A549 (cell line): ENCODE results near the gene RNF26.

Source experiments
- CEBPB ChIP-seq, 2 experiments: fragments of >200 bp in 1 of 2; sonication (Bioruptor Twin) in 1 of 2; formaldehyde crosslinking in 1 of 2; IDR thresholded peaks; 2 replicates each; pipeline ENCODE4 v1.6.1; 2012 to 2016
- GATA3 ChIP-seq: IDR thresholded peaks from 2 replicates; pipeline ENCODE4 v1.6.1; 2012; ENCODE audit warnings: borderline replicate concordance
- MAFK ChIP-seq: fragments of 450-650 bp; IDR thresholded peaks from 2 replicates; pipeline ENCODE4 v1.6.1; 2014; ENCODE audit not compliant: partially characterized antibody
- MAZ ChIP-seq: fragments of 150-350 bp; IDR thresholded peaks from 2 replicates; pipeline ENCODE4 v1.6.1; 2014; ENCODE audit warnings: antibody characterized with exemption, low read depth, low read length, borderline replicate concordance
- MYC ChIP-seq: IDR thresholded peaks from 2 replicates; pipeline ENCODE4 v1.6.1; 2012; ENCODE audit warnings: mild to moderate bottlenecking, inconsistent platforms, low read length, improper control_type of control experiment, borderline replicate concordance
- POLR2A ChIP-seq: IDR thresholded peaks from 2 replicates; pipeline ENCODE4 v1.6.1; 2012; ENCODE audit warnings: mild to moderate bottlenecking, low read length
- RFX5 ChIP-seq: fragments of 450-650 bp; IDR thresholded peaks from 2 replicates; pipeline ENCODE4 v1.7.1; 2014; ENCODE audit warnings: antibody characterized with exemption, mild to moderate bottlenecking, moderate library complexity
- TF ChIP-seq, protein P1 (sequence below): fragments of >200 bp; sonication (Bioruptor Twin); formaldehyde crosslinking; IDR thresholded peaks from 3 replicates; pipeline ENCODE4 v1.5.1; 2016
- TF ChIP-seq, protein P2 (sequence below): fragments of 250-450 bp; sonication (Bioruptor Pico); IDR thresholded peaks from 2 replicates; pipeline ENCODE4 v1.5.0; 2021; ENCODE audit warnings: mild to moderate bottlenecking, moderate library complexity, borderline replicate concordance
- TF ChIP-seq, protein P3 (sequence below): fragments of >200 bp; sonication (Bioruptor Twin); formaldehyde crosslinking; IDR thresholded peaks from 3 replicates; pipeline ENCODE4 v1.6.1; 2016
- TF ChIP-seq, protein P4 (sequence below): IDR thresholded peaks from 2 replicates; pipeline ENCODE4 v1.6.1; 2012
- TF ChIP-seq, protein P5 (sequence below): IDR thresholded peaks from 2 replicates; pipeline ENCODE4 v1.6.1; 2012

DNA sequence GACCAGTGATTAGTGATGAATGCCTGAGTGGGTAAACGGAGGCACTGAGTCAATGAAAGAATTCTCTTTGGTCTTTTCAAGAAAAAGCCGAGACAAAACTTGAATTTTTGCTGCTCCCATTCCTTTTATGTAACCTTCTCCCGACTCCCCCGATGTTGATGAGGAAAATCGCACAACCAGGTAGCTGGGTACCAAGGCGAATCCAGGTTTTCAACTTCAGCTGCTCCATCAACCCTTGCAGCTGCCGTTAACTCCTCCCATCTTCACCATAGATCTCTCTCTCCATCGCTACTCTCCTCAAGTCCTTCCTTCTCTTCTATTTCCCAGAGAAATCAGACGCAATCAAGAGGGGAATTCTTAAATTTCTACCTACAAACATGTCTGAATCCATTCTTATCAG lies 47.8 kb downstream of the RNF26 start:
- TF ChIP-seq, protein P1, sequence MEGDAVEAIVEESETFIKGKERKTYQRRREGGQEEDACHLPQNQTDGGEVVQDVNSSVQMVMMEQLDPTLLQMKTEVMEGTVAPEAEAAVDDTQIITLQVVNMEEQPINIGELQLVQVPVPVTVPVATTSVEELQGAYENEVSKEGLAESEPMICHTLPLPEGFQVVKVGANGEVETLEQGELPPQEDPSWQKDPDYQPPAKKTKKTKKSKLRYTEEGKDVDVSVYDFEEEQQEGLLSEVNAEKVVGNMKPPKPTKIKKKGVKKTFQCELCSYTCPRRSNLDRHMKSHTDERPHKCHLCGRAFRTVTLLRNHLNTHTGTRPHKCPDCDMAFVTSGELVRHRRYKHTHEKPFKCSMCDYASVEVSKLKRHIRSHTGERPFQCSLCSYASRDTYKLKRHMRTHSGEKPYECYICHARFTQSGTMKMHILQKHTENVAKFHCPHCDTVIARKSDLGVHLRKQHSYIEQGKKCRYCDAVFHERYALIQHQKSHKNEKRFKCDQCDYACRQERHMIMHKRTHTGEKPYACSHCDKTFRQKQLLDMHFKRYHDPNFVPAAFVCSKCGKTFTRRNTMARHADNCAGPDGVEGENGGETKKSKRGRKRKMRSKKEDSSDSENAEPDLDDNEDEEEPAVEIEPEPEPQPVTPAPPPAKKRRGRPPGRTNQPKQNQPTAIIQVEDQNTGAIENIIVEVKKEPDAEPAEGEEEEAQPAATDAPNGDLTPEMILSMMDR: no peak
- no peak for TF ChIP-seq MAZ
- TF ChIP-seq GATA3: no peak
- TF ChIP-seq, protein P2, sequence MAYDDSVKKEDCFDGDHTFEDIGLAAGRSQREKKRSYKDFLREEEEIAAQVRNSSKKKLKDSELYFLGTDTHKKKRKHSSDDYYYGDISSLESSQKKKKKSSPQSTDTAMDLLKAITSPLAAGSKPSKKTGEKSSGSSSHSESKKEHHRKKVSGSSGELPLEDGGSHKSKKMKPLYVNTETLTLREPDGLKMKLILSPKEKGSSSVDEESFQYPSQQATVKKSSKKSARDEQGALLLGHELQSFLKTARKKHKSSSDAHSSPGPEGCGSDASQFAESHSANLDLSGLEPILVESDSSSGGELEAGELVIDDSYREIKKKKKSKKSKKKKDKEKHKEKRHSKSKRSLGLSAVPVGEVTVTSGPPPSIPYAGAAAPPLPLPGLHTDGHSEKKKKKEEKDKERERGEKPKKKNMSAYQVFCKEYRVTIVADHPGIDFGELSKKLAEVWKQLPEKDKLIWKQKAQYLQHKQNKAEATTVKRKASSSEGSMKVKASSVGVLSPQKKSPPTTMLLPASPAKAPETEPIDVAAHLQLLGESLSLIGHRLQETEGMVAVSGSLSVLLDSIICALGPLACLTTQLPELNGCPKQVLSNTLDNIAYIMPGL: no peak
- no peak for TF ChIP-seq POLR2A
- TF ChIP-seq RFX5: no peak
- no peak for TF ChIP-seq MAFK
- no peak for TF ChIP-seq CEBPB (IDR thresholded peaks at IDR 0.05)
- no peak for TF ChIP-seq MYC
- TF ChIP-seq, protein P3, sequence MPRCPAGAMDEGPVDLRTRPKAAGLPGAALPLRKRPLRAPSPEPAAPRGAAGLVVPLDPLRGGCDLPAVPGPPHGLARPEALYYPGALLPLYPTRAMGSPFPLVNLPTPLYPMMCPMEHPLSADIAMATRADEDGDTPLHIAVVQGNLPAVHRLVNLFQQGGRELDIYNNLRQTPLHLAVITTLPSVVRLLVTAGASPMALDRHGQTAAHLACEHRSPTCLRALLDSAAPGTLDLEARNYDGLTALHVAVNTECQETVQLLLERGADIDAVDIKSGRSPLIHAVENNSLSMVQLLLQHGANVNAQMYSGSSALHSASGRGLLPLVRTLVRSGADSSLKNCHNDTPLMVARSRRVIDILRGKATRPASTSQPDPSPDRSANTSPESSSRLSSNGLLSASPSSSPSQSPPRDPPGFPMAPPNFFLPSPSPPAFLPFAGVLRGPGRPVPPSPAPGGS: no peak
- TF ChIP-seq, protein P4, sequence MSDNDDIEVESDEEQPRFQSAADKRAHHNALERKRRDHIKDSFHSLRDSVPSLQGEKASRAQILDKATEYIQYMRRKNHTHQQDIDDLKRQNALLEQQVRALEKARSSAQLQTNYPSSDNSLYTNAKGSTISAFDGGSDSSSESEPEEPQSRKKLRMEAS: no peak
- TF ChIP-seq, protein P5, sequence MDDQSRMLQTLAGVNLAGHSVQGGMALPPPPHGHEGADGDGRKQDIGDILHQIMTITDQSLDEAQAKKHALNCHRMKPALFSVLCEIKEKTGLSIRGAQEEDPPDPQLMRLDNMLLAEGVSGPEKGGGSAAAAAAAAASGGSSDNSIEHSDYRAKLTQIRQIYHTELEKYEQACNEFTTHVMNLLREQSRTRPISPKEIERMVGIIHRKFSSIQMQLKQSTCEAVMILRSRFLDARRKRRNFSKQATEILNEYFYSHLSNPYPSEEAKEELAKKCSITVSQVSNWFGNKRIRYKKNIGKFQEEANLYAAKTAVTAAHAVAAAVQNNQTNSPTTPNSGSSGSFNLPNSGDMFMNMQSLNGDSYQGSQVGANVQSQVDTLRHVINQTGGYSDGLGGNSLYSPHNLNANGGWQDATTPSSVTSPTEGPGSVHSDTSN: no peak
